ENCODE data around the gene SUN1. TPM values are rescaled to one million over a fixed set of nuclear protein-coding genes. Genes with fewer than 3 reads are reported as not detected.

Gene SUN1
- total and polyA plus RNA-seq, 9 of the 15 experiments (the other 6 are each of a cell fraction or from before 2014, with no cell fraction given) = 36.8 to 132 (median 62.3) TPM

GRCh38 chr7:834277-834676, 2.0 kb downstream of the SUN1 start (continued):
- TF ChIP-seq MGA (IDR thresholded peaks at IDR 0.05) = no peak
- no peak for TF ChIP-seq TEAD4 (IDR thresholded peaks at IDR 0.05; ENCODE audit: low read length)
- no peak for TF ChIP-seq TEAD4 (CRISPR knock-in tag; IDR thresholded peaks at IDR 0.05; ENCODE audit: borderline replicate concordance)
- TF ChIP-seq ZBED1 (IDR thresholded peaks at IDR 0.05) = no peak
- no peak for TF ChIP-seq KAT7 (CRISPR knock-in tag; IDR thresholded peaks at IDR 0.05; ENCODE audit: borderline replicate concordance)
- no peak for TF ChIP-seq ZNF583 (CRISPR knock-in tag; IDR thresholded peaks at IDR 0.05)
- TF ChIP-seq STAT5B (CRISPR knock-in tag; IDR thresholded peaks at IDR 0.05) = no peak
- no peak for TF ChIP-seq JUN (IDR thresholded peaks at IDR 0.05; ENCODE audit: borderline replicate concordance, low read depth, low read length)
- no peak for TF ChIP-seq JUN (CRISPR knock-in tag; IDR thresholded peaks at IDR 0.05; ENCODE audit: borderline replicate concordance)
- TF ChIP-seq ZNF277 (CRISPR knock-in tag; IDR thresholded peaks at IDR 0.05; ENCODE audit: borderline replicate concordance) = no peak
- TF ChIP-seq PTTG1 (tag; IDR thresholded peaks at IDR 0.05; ENCODE audit: low read depth) = no peak
- no peak for TF ChIP-seq ZNF316 (IDR thresholded peaks at IDR 0.05)
- no peak for TF ChIP-seq HMGXB4 (CRISPR knock-in tag; IDR thresholded peaks at IDR 0.05)
